IPS DF 4.7 (cell line): ENCODE measurements around the gene MYCBP.

Source experiments
- DNase-seq: peaks from one replicate; pipeline ENCODE4 v3.0.0-alpha.2; 2013; ENCODE audit warnings: low spot score; ENCODE audit errors: extremely low read depth

Gene MYCBP

DNA sequence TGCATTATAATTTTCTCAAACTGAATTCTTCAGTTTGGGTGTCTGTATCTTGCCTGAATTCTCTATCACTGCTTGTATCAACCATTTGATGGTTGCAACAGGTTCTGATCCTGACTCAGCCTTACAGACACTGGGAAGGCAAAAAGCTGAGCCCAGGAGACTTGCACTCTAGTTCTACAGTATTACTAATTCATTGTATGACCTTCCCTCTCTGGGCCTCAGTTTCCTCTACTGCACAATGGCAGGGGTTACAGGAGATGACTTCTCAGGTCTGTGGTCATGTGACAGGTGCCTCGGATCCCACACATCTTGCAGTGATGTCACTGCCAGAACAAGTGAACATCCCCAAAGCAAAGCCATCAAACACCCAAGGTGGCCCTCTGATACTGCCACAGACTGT lies 52.3 kb downstream of the MYCBP start:
- no peak for DNase-seq

DNA sequence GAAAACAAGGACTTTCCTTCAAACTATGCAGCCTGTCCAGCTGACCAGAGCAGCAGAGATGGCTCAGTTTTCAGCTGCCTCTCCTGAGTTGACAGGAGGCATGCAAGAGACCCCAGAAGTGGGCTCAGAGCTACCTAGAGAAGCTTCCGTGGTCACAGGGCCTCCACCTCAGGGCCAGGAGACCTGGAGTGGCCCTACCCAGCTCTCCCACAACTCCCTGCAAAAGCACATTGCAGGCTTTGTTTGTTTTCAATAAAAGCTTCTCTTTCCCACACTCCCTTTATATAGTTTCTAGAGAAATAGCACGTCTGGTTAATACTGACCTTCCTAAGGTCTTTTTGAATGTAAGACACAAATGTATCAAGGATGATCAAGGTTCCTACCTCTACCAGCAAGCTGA lies 53.6 kb downstream of the MYCBP start:
- DNase-seq: no peak

DNA sequence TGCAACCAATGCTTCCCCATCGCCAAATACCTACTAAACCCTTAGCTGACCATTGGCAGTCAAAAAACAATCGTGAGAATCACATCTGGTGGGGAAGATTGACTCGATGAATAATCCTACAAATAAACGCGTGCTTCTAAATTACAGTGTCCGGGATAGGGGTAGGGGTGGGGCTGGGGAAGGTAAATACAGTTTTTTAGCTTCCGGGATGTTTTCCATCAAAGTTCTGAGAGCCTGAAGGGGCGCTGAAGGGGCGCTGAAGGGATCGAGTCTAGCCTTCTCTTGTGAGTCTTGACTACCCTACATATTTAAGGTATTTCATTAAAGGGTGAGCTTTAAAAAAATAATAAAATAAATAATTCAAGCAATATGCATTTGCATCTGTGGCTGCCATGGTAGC lies 54.1 kb downstream of the MYCBP start:
- no peak for DNase-seq

DNA sequence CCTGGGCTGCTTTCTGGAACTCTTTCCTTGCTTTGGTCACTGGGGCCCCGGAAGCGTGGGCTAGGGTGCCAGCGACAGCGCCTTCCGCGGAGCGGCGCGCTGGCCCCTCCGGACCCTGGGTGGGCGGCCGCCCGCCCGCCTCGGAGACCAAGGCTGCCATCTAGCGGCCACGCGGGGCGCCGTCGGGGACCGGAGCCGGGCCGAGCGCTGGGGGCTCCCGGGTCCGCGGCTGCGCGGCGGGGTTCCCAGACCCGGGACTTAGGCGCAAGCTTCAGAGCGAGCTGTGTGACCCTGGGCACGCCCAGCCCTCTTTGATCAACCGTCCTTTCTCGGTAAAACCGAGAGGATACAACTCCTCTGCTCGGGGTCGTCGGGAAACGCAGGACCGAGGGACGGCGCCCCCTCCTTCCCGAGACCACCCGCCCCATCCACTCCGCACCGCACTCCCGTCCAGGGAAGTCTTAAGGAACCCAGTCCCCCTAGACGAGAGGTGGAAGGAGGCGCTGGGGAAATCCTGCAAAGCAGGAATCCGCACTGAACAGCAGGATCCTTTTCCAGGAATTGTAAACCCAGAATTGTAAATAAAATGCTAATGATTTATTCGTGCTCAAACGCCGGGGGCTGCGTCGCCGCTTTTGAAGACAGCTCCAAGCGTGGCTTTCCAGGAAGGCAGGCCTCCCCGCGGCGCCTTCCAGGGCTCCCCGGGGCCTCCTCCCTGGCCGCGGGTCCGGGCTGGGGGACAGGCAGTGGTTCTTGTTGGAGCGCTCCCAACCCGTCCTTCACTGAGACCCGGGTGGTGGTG lies 54.8 kb downstream of the MYCBP start:
- DNase-seq: no peak

DNA sequence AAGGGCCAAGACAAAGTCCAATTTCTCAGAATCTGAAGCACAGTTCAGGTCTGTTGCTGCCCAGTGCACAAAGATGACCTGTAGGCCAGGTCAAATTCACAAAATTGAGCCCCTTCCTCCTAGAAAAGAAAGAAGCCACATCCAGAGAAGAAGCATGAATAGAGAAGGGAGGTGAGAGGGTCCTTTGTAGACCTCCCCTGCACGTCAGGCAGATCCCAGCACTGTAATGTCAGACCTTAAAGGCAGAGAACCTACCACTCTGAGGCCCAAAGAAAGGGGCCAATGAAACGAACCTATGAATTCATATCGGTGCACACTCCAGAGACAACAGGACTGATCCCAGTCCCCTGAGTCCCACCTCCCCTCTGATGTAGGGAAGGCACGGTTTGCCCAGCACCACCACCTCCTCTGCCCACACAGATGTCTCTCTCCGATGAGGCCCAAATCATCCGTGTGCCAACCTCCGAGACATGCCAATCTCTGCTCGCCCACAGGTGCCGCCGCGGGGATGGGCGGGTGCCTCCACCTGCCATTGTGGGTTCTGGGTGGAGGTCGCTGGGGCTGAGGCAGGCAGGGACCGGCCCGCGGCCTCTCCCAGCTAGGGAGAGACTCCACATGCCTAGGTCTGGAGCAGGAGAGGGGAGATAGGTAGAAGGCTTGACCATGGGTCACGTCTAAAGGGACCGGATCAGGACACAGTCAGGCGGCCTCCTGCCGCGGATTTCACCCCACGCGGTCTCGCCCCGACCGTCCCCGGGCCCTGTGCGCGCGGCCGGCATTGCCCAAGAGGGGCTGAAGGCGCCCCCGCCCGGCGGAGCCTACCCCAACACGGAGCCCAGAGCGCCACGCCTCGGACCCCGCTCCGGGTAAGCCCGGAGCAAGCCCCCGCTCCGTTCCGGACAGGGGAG lies 55.6 kb downstream of the MYCBP start:
- no peak for DNase-seq

DNA sequence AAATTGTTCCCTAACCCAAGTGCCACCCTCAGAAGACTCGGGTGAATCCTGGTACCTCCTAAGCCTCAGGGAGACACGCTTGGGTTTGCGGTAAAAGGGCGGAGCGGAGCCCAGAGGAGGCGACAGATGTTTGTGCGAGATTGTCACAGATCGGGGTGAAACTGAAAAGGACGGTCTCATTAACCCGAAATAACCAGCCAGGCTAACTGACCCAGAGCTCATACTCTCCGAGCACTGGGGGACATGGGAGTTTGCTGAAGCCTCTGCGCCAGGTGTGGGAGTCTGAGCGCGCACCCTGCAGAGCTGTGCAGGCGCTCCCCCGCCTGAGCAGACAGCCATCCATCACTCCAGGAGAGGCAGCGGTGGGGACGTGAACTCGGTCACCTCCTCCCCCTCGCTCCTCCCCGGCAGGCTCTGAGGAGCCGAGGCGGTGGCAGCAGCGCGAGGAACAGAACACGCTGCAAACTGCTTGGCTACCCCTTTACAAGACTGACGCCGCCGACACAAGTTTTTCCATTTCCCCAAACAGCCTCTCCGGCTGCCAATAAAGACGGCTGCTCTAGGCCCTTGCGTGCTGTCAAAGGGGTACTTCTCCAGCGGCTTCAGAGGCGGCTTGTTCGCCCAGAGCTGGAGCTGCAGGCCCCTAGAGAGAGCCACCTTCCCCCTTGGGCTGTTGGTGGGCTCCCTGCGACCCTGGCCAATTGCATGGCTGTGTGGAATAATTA lies 57.1 kb downstream of the MYCBP start:
- DNase-seq: no peak

DNA sequence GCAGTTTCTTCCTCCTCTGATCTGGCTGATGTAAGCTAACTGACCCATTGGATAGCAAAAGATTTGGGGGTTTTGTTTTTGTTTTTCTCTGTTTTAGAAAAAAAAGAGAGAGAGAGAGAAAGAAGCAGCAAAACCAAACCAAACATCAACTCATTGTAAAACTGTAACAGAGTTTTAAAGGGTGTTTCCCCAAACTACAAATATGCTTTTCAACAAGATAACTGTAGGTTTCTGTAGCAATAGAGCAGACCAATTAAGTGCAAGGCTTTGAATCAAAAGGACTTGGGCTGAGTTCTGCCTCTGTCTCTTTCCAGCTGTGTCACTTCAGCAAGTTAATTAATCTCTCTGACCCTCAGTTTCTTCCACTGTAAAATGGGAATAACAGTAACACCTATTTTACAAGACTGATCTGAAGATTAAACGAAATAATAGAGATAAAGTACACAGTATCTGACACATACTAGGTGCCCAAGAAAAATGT lies 58.1 kb downstream of the MYCBP start:
- DNase-seq: no peak

DNA sequence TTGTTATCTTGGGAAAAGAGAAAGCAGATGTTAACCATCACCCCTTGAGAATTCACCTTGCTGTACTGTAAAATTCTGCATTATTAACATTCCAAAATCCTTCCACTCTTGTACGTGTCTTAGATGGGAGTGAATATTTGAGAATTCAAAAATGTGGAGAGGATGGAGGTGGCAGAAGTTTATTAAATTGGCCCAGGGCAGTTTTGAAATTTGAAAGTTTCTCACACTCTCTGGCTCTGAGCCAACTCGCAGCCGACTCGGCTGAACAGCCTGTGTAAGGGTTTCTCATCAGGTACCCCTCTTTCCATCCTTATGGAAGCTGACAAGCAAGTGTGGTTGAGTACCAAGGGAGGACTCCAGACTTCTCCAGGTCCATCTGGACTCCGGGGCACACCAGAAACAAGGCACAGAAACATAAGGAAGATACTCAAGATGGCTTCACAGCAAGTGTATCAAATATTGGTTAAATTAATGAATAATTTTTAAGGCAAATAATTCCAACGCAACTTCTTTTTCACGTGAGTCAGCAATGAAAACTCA lies 58.6 kb downstream of the MYCBP start:
- no peak for DNase-seq

DNA sequence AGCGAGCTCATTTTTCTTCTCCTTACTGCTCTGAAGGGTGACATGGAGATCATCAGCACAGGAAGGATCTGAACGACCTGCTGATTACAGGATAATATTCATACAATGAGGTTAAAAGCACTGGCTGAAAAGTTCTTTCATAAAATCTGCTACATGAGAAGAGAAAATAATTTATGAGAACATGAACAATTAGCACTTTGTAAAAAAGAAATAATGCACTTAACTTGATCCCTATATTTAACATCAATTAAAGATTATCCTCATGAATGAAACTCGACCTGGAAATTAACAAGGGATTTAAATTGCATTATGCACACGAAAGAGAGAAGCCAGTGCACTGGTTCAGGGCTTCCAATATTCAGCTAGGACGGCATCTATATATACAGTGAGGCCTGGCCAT lies 60.2 kb downstream of the MYCBP start:
- no peak for DNase-seq
